Measurements from ENCODE around the gene SETD1B. TPM values are rescaled to one million over a fixed set of nuclear protein-coding genes. Genes with fewer than 3 reads are reported as not detected.

Gene SETD1B
- total RNA-seq, 1 donor from 2014 or later, result 2.4 TPM

- FAIRE-seq (no peak), DNase-seq (ENCODE audit: low spot score in 2 of 2) (no peak)
These were observed 9.2 kb upstream of the SETD1B start for GRCh38 chr12:121794534-121795033.

- DNase-seq (ENCODE audit: low spot score in 2 of 2), result peak; percentile 87 to 90
- FAIRE-seq, result no peak
These were observed 8.5 kb upstream of the SETD1B start for GRCh38 chr12:121795034-121795968.

DNA sequence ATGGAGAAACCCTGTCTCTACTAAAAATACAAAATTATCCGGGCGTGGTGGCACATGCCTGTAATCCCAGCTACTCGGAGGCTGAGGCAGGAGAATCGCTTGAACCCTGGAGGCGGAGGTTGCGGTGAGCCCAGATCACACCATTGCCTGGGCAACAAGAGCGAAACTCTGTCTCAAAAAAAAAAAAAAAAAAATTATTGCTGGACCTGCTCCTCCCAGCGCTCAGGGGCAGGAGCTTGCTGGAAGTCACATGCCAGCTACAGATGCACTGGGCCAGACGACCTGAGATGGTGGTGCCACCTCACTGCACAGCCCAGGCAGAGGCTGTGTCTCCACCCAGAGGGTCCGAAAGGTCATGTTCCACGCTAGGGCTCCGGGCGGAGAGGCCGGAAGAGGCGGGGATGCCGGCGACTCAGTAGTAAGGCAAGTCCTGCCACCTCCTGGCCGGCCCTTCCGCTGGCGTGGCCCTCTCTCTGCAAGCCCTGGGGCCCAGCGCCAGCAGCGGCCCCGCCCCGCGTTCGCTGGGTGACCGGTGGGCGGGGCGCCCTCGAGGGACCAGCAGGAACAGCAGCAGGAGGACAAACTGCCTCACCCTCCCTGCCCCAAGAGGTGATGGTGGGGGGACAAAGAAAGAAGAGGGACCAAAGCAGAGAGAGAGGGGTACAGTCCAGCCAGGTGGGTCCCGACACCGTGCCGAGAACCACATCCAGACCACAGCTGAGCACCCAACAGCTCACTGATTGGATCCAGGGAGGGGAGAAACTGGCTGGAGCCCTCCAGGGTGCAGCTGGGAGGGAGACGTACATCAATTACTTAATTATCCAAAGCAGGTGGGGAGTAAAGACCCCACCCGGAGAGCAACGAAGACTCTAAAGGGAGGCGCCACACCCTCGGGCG, 6.7 kb upstream of the SETD1B start:
- DNase-seq (ENCODE audit: low spot score in 2 of 2) (peak; percentile 86 to 89), FAIRE-seq (no peak)

- FAIRE-seq (no peak), DNase-seq (ENCODE audit: low spot score in 2 of 2) (no peak)
These were observed 5.6 kb upstream of the SETD1B start for GRCh38 chr12:121797937-121798786.

GRCh38 chr12:121798787-121799155, 5.0 kb upstream of the SETD1B start:
- no peak for DNase-seq (ENCODE audit: low spot score in 2 of 2)
- FAIRE-seq, result no peak

DNA sequence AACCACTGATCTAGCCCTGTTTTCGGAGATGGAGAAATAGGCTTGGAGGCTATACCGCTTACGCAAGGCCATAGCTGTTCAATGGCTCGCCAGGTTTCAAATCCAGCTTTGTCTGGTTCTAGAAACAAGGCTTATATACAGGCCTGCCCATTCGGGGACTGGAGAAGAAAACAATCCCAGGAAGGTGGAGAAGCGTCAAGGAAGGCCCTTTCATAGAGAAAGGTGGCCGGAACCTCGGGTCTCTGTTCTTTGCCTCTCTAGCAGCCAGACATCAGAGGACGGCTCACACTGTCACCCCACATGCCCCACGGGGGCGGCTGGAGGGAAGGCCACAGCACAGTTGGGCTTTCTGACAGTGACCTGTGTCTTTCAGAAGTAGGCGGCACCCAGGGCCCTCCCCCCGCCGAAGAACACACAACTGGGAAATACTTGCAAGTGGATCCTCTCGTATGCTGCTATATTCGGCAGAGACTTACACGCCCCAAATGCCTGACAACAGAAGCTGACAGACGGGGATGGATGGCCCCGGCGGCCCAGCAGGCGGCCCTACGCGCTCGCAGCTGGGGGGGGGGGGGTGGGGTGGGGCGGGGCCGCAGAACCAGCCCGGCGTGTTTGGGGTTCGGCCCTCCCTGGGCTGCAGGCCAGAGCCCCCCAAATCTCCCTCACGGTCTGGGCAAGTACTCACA, 4.5 kb upstream of the SETD1B start:
- FAIRE-seq (no peak), DNase-seq (ENCODE audit: low spot score in 2 of 2) (peak in 1 of 2 donors; percentile 76)

DNA sequence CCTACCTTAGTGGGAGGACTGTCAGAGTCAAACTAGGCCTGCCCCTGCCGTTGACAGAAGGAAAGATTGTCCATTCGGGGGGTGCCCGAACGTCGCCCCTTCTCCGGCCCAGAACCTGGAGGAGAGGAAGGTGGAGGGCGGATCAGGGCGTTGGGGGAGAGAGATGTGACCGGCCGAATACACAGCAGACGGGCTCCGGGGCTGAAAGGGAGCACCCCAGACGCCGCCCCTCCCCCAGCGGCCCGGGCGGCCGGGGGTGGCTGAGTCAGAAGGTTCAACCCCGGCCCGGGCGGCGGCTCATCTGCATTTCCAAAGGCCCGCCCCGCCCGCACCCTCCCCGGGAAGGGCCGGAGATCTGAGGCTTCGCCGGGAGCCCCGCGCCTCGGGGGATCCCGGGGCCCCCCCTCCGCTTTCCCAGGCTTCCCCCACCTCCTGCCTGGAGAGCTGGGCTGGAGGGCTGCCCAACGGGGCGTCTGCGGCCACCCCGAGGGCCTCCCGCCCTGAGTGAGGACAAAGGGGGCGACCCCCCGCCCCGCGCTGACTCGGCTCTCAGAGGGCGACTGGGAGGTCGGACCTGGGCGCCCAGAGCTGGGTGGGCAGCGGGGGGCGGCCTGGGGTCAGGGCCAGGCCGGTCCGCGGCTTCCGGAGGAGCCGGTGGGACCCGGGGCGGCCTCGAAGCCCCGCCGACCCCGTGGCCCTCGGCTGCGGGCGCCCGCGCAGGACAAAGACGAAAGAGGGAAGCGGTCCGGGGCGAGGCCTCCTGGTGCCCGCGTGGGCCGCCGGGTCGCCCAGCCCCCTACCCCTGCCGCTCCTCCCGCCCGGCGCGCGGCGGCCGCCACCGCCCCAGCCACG, 3.7 kb upstream of the SETD1B start:
- DNase-seq (ENCODE audit: low spot score in 2 of 2), result peak; percentile 85

DNA sequence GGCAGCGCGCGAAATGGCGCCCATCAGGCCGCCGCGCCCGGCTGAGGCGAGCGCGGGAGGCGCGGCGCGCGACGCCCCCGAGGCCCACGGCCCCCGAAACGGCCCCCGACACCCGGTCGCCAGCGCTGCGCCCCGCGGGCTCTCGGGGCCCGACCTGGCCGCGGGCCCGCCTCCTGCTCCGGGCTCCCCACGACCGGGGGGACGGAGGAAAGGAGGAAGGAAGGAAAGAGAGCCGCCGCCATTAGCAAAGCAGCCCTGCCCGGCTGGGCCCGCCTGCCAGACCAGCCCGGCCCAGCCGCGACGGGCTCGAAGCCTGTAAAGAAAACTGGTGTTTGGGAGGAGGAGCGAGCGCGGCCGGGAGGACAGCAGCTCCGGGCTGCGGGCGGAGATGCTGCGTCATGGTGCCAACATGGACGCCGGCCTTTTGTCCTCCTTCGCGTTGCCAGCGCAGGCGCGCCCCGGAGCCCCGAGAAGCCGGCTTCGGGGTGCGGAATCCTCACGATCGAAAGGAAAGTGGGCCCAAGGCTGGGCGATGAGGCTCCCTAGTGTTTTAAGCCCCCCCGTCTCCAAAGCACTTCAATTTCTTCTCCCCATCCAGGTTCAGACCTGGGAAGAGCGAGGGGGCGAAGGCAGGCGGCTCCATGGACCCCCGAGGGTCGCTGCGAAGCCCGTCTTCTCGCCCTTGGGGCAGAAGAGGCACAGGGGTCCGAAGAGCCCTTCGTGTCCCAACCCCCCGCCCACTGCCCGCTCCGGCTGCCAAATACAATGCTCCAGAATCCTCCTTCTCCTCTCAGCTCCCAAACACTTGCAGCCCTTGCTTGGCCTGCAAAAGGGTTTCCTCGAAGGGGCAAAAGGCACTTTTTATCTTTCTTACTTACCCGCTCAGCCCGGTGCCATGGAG, 2.9 kb upstream of the SETD1B start:
- FAIRE-seq (no peak), DNase-seq (ENCODE audit: low spot score in 2 of 2) (peak in 1 of 2 donors; percentile 81)

More for the DNA sequence above, 3.7 kb upstream of the SETD1B start:
- no peak for FAIRE-seq

- no peak for FAIRE-seq
- DNase-seq (ENCODE audit: low spot score in 2 of 2), result no peak
These were observed 2.0 kb upstream of the SETD1B start for GRCh38 chr12:121801595-121802484.

DNA sequence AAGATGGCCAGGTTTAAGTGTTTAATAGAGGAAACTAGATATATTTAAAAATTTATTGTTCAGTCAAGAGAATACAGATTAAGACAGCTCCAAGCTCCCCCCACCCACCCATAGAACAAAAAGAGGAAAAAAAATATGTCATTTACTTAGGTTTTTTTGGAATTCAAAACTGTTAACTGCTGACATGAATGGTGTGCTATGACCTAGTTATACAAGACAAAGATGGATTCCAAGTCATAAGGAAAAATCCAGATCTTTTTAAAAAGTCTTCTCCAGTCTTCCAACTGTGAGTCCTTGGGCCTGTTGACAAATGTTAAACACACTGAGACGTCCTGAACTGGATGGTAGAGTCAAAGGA, 1.3 kb upstream of the SETD1B start:
- DNase-seq (ENCODE audit: low spot score in 2 of 2) (no peak), FAIRE-seq (no peak)

DNA sequence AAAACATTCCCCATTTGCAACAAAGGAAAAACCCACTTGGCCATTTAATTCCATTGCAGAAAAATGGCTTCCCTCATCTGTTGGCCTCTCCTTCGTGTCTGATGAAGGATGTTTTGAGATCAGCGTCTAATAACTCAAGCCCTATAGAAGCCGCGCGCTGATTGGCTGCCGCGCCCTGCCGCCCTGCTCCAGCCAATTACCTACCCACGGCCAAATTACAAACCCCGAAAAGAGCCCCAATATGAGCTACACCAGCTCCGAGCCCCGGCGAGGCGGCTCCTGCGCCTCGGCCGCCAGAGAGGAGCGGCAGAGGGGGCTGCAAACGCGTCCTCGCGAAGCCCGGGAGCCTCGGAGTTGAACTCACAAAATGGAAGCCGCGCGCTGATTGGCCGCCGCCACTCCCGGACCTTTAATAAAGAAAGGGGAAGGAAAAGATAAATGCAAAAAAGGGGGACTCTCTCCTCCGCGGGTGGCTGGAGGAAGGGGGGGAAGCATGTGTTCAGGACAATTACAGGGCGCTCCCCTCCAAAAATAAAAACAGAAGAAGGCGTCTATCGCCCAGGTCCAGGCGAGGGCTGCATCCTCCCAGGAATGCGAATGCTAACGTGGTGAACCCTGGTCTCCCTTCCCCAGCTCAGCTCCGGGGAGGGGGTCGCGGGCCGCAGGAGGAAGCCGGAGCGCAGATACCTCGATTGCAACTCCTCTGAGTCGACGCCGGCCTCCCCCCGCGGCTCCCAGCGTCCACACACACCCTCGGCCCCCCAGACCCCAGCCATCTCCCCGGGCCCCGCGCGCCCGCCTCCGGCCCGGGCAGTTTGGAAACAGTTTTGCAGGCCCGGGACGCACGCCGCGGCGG, 738 bp upstream of the SETD1B start:
- DNase-seq (ENCODE audit: low spot score in 2 of 2), result peak; percentile 81 to 87

GRCh38 chr12:121804417-121805111, 755 bp downstream of the SETD1B start:
- DNase-seq (ENCODE audit: low spot score in 2 of 2) (no peak), FAIRE-seq (no peak)

More for the DNA sequence above, 738 bp upstream of the SETD1B start:
- FAIRE-seq, result no peak

- FAIRE-seq (no peak), DNase-seq (ENCODE audit: low spot score in 2 of 2) (no peak)
These were observed 1.6 kb downstream of the SETD1B start for GRCh38 chr12:121805171-121806008.

DNA sequence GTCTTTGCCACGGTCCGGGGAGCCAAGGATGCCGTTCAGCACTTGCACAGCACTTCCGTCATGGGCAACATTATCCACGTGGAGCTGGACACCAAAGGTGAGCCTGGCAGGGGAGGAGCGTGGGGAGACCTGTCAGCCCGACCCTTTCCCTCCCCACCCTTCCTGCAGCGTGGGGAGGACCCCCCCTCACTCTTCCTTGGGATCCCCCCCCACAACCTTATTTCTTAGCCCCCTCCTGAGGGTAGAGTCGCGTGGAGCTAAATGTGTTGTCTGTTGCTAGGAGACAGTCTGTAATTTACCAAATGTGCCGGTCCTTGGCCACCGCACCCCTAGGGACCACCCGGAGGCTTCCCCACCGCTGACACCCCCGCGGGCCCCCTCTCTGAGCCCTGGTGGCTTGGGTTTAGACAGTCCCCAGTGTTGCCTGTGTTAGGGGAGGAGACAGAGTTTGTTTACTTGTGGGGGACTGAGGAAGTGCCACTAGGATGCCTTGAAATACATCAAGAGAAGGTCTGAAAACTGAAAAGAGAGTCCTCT, 2.3 kb downstream of the SETD1B start:
- DNase-seq (ENCODE audit: low spot score in 2 of 2) (no peak), FAIRE-seq (no peak)

Data from frontal cortex (tissue), 4 donors.